ENCODE results near the gene MTHFSD. TPM values are rescaled to one million over a fixed set of nuclear protein-coding genes. Genes with fewer than 3 reads are reported as not detected.

The MTHFSD gene
- polyA plus RNA-seq, 1 donor, result 19.5 TPM

DNA sequence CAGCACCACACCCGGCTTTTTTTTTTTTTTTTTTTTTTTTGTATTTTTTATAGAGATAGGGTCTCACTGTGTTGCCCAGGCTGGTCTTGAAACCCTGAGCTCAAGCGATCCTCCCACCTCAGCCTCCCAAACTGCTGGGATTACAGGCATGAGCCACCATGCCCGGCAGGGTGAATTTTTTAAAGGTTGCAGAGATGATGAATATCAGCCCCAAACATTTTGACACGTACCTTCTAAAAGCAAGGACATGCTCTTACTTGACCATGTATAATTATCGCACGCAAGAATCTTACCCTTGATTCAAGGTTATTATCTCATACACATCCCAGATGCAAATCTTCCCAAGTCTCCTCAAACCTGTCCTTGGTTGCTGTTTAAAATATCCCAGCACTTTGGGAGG is 7.3 kb upstream of the MTHFSD start:
- H3K9me3 ChIP-seq (ENCODE audit: control insufficient read depth, low read depth, low read length), result peaks cover 3% of the 10 kb centered on the region
- no peak overlapping the region for H3K4me3 ChIP-seq (ENCODE audit: low read length)
- H3K4me1 ChIP-seq (ENCODE audit: control insufficient read depth, insufficient read depth, low read length), result peaks cover 2% of the 10 kb centered on the region
- H3K27me3 ChIP-seq (ENCODE audit: control insufficient read depth, insufficient read depth, low read length), result peaks cover 42% of the 10 kb centered on the region
- H3K36me3 ChIP-seq (ENCODE audit: control insufficient read depth, insufficient read depth, low read length), result no peaks in the 10 kb centered on the region
- WGBS (ENCODE audit: insufficient coverage, low lambda C conversion rate), result 100% methylated on average over 1 of the region's 6 CpGs
- DNase-seq, result no peak
- no peak overlapping the region for H3K27ac ChIP-seq (ENCODE audit: low read length)

DNA sequence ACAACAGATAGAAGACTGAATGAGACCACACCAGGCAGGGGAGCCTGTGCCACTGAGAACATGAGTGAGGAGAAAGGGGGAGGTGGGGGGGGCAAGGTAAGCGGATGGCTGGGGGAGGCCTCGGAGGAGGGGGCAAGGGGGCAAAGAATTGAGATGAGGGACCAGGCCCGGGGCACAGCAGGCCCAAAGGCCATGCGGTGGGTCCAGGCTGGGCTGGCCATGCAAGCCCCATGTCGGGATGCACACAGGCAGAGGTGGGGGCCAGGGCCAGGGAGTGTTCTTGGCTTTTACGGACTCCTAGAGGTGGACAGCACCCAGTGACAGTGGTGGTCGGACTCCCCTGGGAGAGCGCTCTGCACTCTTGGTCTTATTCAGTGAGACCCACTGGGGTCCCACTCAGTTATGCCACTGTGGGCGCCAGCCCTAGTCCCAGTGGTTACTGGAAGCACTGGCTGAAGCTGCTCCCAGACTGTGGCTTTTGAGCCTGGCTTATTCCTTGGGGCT is 4.8 kb upstream of the MTHFSD start:
- no peak overlapping the region for H3K4me3 ChIP-seq (ENCODE audit: low read length)
- H3K36me3 ChIP-seq (ENCODE audit: control insufficient read depth, insufficient read depth, low read length), result no peaks in the 10 kb centered on the region
- DNase-seq, result no peak
- H3K4me1 ChIP-seq (ENCODE audit: control insufficient read depth, insufficient read depth, low read length), result peaks cover 8% of the 10 kb centered on the region
- H3K27ac ChIP-seq (ENCODE audit: low read length), result no peak overlapping the region
- H3K27me3 ChIP-seq (ENCODE audit: control insufficient read depth, insufficient read depth, low read length), result peaks cover 27% of the 10 kb centered on the region
- no CpG with 5 or more reads among the region's 9 CpGs for WGBS (ENCODE audit: insufficient coverage, low lambda C conversion rate)
- H3K9me3 ChIP-seq (ENCODE audit: control insufficient read depth, low read depth, low read length), result no peaks in the 10 kb centered on the region

DNA sequence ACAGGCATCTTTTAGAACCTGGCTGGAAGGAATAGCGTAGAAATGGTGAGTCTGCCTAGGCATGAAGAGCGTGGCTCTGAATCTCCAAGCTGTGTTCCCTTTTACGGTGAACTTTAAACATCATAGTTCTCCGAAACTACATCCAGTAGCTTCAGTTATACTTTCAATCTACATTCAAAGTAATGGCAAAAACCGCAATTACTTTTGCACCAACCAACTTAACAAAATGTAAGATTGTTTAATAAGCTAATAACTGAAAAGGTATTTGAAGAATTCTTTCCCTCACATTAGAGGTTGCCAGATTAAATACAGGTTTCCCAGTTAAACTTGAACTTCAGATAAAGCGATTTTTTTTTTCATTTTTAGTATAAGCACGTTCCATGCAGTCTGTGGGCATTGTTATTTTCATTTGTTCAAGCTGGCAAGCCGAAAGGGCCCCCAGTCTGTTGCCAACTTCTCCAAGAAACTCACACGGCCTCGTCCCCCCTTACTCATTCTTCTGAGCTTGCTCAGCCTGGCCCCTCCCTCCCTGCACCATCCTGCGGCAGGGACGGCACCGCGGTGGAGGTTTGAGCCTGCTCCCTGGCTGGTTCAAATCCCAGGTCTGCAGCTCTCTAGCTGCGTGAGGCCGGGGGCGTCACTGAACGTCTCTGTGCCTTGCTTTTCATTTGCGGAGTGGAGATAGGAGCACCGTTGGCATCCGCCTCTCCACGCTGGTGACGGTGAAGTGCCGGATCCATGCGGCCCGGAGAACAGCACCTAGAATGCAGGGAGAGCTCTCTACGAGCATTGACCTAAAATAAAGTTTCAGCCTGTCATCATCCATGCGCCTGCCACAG is 3.5 kb upstream of the MTHFSD start:
- Histone ChIP-seq H3K4me1 (ENCODE audit: control insufficient read depth, insufficient read depth, low read length) (peaks cover 6% of the 10 kb centered on the region), H3K9me3 (ENCODE audit: control insufficient read depth, low read depth, low read length) (no peaks in the 10 kb centered on the region), H3K4me3 (ENCODE audit: low read length) (no peak overlapping the region), H3K27me3 (ENCODE audit: control insufficient read depth, insufficient read depth, low read length) (peaks cover 16% of the 10 kb centered on the region), H3K27ac (ENCODE audit: low read length) (no peak overlapping the region), H3K36me3 (ENCODE audit: control insufficient read depth, insufficient read depth, low read length) (no peaks in the 10 kb centered on the region)
- DNase-seq, result no peak
- WGBS (ENCODE audit: insufficient coverage, low lambda C conversion rate), result 92% methylated on average over 2 of the region's 28 CpGs

DNA sequence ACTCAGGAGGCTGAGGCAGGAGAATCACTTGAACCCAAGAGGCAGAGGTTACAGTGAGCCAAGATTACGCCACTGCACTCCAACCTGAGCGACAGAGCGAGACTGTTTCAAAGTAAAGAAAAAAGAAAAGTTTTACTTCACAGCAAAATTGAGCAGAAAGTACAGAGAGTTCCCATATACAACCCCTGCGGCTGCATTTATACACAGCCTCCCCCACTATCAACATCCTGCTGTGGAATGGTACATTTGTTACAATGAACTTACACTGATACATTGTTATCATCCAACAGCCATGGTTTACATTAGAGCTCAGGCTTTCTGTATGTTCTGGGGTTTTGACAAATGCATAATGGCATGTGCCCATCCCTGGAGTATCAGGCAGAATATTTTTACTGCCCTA is 2.6 kb upstream of the MTHFSD start:
- H3K4me3 ChIP-seq (ENCODE audit: low read length), result no peak overlapping the region
- no peak for DNase-seq
- peaks cover 5% of the 10 kb centered on the region for H3K9me3 ChIP-seq (ENCODE audit: control insufficient read depth, low read depth, low read length)
- H3K27ac ChIP-seq (ENCODE audit: low read length), result no peak overlapping the region
- H3K27me3 ChIP-seq (ENCODE audit: control insufficient read depth, insufficient read depth, low read length), result peaks cover 14% of the 10 kb centered on the region
- peaks cover 6% of the 10 kb centered on the region for H3K4me1 ChIP-seq (ENCODE audit: control insufficient read depth, insufficient read depth, low read length)
- H3K36me3 ChIP-seq (ENCODE audit: control insufficient read depth, insufficient read depth, low read length), result no peaks in the 10 kb centered on the region
- 100% methylated on average over 1 of the region's 4 CpGs for WGBS (ENCODE audit: insufficient coverage, low lambda C conversion rate)

DNA sequence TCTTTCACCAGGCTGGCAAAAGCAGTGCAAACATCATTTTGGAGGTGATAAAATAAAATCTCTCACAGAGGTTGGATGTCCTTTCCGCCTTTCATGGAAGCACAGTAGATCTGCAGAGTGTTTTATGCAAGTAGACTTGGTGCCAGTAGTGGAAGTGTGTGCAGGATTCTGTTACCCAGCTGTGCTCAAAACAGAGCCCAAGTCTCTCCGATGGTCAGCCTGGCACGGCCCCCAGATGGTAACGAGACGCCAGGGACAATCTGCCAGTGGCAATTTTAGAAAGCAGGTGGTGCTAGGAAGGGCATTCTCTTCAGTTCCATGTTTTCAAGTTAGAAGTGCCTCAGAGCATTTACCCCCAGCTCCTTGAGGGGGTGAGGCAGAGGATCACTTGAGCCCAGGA is 1.5 kb upstream of the MTHFSD start:
- Histone ChIP-seq H3K9me3 (ENCODE audit: control insufficient read depth, low read depth, low read length) (peaks cover 5% of the 10 kb centered on the region), H3K4me1 (ENCODE audit: control insufficient read depth, insufficient read depth, low read length) (peaks cover 6% of the 10 kb centered on the region), H3K4me3 (ENCODE audit: low read length) (no peak overlapping the region), H3K27ac (ENCODE audit: low read length) (no peak overlapping the region), H3K27me3 (ENCODE audit: control insufficient read depth, insufficient read depth, low read length) (peaks cover 11% of the 10 kb centered on the region), H3K36me3 (ENCODE audit: control insufficient read depth, insufficient read depth, low read length) (peaks cover 5% of the 10 kb centered on the region)
- no peak for DNase-seq
- WGBS (ENCODE audit: insufficient coverage, low lambda C conversion rate), result no CpG with 5 or more reads among the region's 5 CpGs

DNA sequence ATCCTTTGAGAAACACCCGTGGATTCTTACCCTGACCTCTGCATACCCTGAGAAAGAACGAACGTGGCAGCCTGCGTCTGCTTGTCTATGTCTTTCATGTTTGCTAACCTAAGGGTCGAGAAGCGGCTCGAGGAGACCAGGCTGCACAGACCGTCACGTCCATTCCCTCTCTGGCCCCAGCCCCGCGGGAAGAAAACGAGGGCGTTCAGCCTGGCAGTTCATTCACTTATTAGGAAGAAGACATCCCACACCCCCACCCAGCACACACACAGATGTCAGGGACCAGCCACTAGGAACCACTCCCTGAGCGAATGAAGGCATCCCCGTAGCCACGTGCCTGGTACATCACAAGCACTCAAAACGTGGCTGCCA is 655 bp upstream of the MTHFSD start:
- Histone ChIP-seq H3K27me3 (ENCODE audit: control insufficient read depth, insufficient read depth, low read length) (peaks cover 7% of the 10 kb centered on the region), H3K27ac (ENCODE audit: low read length) (no peak overlapping the region), H3K36me3 (ENCODE audit: control insufficient read depth, insufficient read depth, low read length) (peaks cover 7% of the 10 kb centered on the region), H3K4me3 (ENCODE audit: low read length) (peak overlapping the region; percentile 97), H3K9me3 (ENCODE audit: control insufficient read depth, low read depth, low read length) (peaks cover 5% of the 10 kb centered on the region), H3K4me1 (ENCODE audit: control insufficient read depth, insufficient read depth, low read length) (peaks cover 6% of the 10 kb centered on the region)
- DNase-seq, result no peak
- no CpG with 5 or more reads among the region's 17 CpGs for WGBS (ENCODE audit: insufficient coverage, low lambda C conversion rate)

DNA sequence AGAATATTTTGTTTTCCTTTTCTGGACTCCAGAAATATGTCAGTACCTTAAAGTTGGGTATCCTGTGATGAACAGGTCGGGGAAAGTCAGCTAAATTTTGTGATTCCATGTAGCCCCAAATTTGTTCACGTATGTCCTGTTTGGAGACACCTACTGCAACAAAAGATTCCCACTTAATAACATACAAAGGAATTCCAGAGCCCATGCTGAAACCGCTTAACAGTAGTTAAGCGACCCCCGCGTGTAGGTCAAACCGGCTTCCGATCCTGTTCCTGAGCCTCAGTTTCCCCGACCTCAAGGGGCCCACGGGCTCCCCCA is 477 bp downstream of the MTHFSD start:
- Histone ChIP-seq H3K36me3 (ENCODE audit: control insufficient read depth, insufficient read depth, low read length) (peaks cover 17% of the 10 kb centered on the region), H3K9me3 (ENCODE audit: control insufficient read depth, low read depth, low read length) (peaks cover 5% of the 10 kb centered on the region), H3K4me3 (ENCODE audit: low read length) (peak overlapping the region; percentile 97), H3K27ac (ENCODE audit: low read length) (peak overlapping the region; percentile 52), H3K27me3 (ENCODE audit: control insufficient read depth, insufficient read depth, low read length) (peaks cover 7% of the 10 kb centered on the region), H3K4me1 (ENCODE audit: control insufficient read depth, insufficient read depth, low read length) (peaks cover 6% of the 10 kb centered on the region)
- WGBS (ENCODE audit: insufficient coverage, low lambda C conversion rate), result no CpG with 5 or more reads among the region's 10 CpGs
- no peak for DNase-seq

DNA sequence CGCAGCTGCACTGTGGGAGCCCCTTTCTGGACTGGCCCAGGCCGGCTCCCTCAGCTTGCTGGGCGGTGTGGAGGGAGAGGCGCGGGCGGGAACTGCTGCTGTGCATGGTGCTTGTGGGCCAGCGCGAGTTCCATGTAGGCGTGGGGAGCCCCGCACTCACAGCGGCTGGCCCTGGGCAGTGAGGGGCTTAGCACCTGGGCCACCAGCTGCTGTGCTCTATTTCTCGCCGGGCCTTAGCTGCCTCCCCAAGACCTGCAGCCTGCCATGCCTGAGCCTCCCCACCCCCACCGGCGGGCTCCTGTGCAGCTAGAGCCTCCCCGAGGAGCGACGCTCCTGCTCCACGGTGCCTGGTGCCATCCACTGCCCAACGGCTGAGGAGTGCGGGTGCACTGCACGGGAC is 1.7 kb downstream of the MTHFSD start:
- no peak overlapping the region for H3K27ac ChIP-seq (ENCODE audit: low read length)
- no CpG with 5 or more reads among the region's 22 CpGs for WGBS (ENCODE audit: insufficient coverage, low lambda C conversion rate)

DNA sequence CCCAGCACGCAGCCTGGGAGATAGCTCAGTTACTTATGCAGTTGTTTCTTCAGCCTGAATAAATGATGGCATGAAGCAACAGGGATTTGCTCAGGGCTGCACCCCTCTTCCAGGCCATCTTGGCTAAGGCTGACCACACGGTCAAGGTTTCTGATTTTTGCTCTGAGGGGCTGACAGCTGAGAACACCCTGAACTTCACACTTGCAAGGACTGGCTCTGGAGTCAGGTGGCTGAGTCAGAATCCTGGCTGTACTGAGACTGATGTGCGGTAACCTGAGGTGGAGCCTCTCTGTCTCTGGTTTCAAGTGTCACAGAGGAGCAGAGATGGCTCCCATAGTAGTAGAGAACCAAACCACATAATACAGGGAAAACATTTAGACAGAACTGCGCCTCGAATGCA is 4.8 kb downstream of the MTHFSD start:
- H3K4me1 ChIP-seq (ENCODE audit: control insufficient read depth, insufficient read depth, low read length), result peaks cover 1% of the 10 kb centered on the region
- H3K27ac ChIP-seq (ENCODE audit: low read length), result no peak overlapping the region
- H3K36me3 ChIP-seq (ENCODE audit: control insufficient read depth, insufficient read depth, low read length), result peaks cover 49% of the 10 kb centered on the region
- no peak overlapping the region for H3K4me3 ChIP-seq (ENCODE audit: low read length)
- H3K27me3 ChIP-seq (ENCODE audit: control insufficient read depth, insufficient read depth, low read length), result no peaks in the 10 kb centered on the region
- WGBS (ENCODE audit: insufficient coverage, low lambda C conversion rate), result no CpG with 5 or more reads among the region's 5 CpGs
- no peak for DNase-seq
- H3K9me3 ChIP-seq (ENCODE audit: control insufficient read depth, low read depth, low read length), result peaks cover 5% of the 10 kb centered on the region

More for the DNA sequence above, 1.7 kb downstream of the MTHFSD start:
- H3K36me3 ChIP-seq (ENCODE audit: control insufficient read depth, insufficient read depth, low read length), result peaks cover 24% of the 10 kb centered on the region
- peaks cover 7% of the 10 kb centered on the region for H3K27me3 ChIP-seq (ENCODE audit: control insufficient read depth, insufficient read depth, low read length)
- peaks cover 5% of the 10 kb centered on the region for H3K9me3 ChIP-seq (ENCODE audit: control insufficient read depth, low read depth, low read length)
- peaks cover 6% of the 10 kb centered on the region for H3K4me1 ChIP-seq (ENCODE audit: control insufficient read depth, insufficient read depth, low read length)
- H3K4me3 ChIP-seq (ENCODE audit: low read length), result no peak overlapping the region
- DNase-seq, result no peak

DNA sequence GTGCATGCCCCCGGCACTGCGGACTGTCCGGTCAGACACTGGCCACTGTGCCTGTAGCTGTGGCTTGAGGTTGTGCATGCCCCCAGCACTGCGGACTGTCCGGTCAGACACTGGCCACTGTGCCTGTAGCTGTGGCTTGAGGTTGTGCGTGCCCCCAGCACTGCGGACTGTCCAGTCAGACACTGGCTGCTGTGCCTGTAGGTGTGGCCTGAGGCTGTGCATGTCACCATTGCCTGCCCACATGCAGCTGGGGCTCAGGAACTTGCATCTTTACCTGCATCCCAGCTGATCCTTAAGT is 5.2 kb downstream of the MTHFSD start:
- no peak for DNase-seq
- no CpG with 5 or more reads among the region's 7 CpGs for WGBS (ENCODE audit: insufficient coverage, low lambda C conversion rate)
- peaks cover 5% of the 10 kb centered on the region for H3K9me3 ChIP-seq (ENCODE audit: control insufficient read depth, low read depth, low read length)
- H3K4me3 ChIP-seq (ENCODE audit: low read length), result no peak overlapping the region
- no peaks in the 10 kb centered on the region for H3K4me1 ChIP-seq (ENCODE audit: control insufficient read depth, insufficient read depth, low read length)
- peaks cover 53% of the 10 kb centered on the region for H3K36me3 ChIP-seq (ENCODE audit: control insufficient read depth, insufficient read depth, low read length)
- no peaks in the 10 kb centered on the region for H3K27me3 ChIP-seq (ENCODE audit: control insufficient read depth, insufficient read depth, low read length)
- H3K27ac ChIP-seq (ENCODE audit: low read length), result no peak overlapping the region
